ENCODE data around the gene SUN5.
"Not testable (repeated sequence)": the region's sequence is repeated elsewhere in the genome, so short reads cannot be mapped to it uniquely, and the experiment has no call there.

The SUN5 gene

GRCh38 chr20:32979201-32979998 is 24.8 kb downstream of the SUN5 start:
- no peak for FAIRE-seq

GRCh38 chr20:32978009-32978335 is 26.3 kb downstream of the SUN5 start:
- no peak for DNase-seq (ENCODE audit: insufficient read length, low spot score)
- no peak for FAIRE-seq

More at GRCh38 chr20:32979201-32979998, 24.8 kb downstream of the SUN5 start:
- DNase-seq (ENCODE audit: insufficient read length, low spot score) = no peak

DNA sequence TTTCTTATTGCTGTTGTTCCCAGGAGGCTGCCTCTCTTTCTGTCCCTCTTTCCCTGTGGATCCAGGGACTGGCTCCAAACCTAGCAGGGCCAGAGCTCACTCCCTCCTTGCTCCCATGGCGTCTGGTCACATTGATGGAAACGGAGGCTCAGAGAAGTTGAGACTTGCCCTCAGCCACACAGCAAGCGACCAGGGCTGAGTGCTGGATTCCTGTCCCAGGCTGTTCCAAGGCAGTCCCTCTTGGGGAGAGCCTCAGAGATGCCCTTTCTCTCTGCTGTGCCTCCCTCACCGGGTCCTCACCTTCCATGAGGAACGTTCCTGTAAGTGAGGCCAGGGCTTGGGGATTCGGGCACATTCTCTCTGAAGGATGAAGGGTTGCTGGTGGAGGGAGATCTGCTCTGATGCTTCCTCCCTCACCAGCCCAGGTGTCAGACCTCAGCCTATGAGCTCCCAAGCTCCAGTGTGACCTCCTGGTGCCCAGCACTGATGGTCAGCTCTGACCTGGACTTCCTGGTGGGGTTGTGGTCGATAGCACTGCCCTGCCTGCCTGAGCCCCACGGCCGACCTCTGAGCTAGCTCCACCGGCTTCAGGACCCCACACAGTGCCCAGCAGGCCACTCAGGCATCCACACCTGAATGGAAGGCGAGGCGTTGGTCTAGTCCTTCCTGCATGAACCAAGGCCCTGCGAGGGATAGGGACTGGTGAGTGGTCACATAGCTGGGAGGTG is 26.8 kb downstream of the SUN5 start:
- no peak for DNase-seq (ENCODE audit: insufficient read length, low spot score)
- no peak for FAIRE-seq

DNA sequence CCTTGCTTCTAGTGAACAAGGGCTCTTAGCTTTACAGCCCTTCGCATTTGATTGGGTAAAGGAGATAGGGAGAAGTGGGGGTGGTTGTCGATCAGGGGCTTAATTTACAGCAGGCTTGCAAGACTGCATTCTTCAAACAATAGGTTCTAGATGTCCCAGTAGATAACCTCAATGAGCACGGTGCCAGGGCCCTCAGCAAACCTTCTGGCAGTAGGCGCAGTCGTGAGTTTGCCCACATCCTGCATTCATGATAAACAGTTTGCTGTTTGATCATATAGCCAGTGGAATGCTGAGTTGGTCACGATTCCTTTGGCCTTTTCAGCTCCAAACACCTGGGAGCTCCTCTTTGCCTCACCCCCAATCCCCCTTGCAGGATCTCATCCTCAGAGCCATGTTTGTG is 27.5 kb downstream of the SUN5 start:
- DNase-seq (ENCODE audit: insufficient read length, low spot score) (no peak), FAIRE-seq (no peak)

DNA sequence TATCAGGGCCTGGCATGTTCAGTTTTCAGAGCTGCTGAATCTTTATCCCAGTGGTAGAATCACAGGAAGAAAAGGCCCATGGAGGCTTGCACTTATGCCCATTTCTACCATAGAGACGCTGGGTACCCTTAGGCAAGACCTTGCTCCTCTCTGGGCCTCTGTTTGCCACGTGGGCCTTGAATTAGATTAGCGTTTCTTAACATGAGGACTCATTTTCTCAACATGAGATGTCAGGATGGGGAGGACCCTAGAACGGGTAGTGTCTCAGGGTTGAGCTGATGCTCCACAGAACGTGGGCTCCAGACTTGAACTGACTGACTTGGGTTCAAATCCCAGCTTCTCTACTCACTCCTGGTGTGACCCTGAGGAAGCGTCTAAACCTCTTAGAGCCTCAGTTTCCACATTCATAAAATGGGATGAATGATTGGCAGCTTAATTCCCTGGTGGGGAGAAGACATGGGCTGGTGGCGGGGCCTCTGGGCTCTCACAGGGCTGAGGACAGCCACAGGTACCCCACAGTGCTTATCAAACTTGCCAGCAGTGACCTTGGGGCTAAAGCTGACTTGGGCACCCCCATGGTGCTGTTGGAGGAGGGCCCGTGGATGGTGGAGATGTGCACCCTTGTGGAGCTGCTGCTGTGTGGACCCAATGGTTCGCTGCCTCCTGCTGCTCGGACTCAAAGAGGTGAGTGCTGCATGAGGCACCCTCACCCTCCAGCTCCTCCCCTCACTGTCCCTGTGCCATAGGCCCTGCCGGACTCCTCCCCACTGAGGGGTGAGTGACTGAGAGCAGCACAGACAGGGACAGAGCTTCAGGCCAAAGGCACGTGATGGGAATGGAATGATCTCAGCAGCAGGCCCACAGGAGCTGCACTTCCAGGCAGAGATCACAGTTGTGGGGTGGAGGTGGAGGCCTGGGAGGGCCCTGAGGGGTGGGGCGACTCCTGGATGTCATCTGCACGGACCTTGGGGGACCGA is 28.2 kb downstream of the SUN5 start:
- DNase-seq (ENCODE audit: insufficient read length, low spot score) = no peak
- FAIRE-seq = no peak

- FAIRE-seq; DNase-seq (ENCODE audit: insufficient read length, low spot score): not testable (repeated sequence)
Observed at GRCh38 chr20:32975121-32975520, 29.1 kb downstream of the SUN5 start.

DNA sequence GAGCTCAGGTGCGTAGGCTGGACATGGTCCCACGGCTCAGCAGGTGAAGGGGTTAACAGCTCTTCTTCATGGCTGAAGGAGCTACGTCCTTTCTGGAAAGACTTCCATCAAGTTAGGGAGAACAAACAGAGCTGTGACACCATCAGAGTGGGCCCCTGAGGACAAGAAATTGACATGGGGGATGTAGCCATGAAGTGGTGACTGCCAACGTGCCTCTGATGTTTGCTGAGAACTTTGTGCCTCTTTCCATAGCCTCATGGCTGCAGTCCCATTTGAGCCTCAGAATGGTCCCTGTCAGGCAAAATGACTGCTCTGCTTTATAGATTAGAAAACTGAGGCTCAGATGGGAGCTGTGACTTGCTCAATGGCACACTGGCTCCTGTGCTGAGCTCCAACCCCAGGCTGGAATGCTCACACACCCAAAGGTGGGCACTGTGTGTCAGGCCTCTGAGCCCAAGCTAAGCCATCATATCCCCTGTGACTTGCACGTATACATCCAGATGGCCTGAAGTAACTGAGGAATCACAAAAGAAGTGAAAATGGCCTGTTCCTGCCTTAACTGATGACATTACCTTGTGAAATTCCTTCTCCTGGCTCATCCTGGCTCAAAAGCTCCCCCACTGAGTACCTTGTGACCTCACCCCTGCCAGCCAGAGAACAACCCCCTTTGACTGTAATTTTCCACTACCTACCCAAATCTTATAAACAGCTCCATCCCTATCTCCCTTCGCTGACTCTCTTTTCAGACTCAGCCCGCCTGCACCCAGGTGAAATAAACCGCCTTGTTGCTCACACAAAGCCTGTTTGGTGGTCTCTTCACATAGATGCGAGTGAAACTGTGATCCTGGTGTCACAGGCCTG is 29.8 kb downstream of the SUN5 start:
- not testable (repeated sequence) for FAIRE-seq

DNA sequence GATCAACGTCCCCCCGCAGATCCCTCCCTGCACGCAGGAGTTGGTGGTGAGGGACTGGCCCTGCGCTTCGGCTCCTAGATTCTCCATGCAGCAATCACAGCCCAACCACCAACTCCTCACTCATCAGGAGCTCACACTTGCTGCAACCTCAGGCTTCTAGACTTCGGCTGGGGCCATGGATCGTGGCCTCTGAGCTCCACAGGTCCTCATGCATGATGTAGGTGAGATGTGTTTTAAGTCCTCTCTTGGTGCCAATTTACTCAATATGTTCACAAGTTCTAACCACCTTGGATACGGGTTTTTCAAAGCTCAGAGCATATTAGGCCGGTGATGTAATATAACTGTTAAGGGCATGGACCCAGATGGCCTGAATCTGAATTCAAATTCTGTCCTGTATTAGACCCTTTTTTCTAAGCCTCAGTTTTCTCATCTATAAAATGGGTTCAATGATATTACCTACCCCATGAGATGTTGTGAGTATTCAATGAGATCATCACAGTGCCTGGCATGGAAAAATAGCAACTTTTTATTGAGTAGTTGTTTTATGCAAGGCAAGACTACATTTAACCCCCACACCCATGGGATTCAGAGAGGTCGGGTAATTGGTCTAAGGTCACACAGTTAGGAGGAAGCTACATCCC is 31.0 kb downstream of the SUN5 start:
- FAIRE-seq (no peak), DNase-seq (ENCODE audit: insufficient read length, low spot score) (no peak)

More for the DNA sequence above, 29.8 kb downstream of the SUN5 start:
- DNase-seq (ENCODE audit: insufficient read length, low spot score) = not testable (repeated sequence)

DNA sequence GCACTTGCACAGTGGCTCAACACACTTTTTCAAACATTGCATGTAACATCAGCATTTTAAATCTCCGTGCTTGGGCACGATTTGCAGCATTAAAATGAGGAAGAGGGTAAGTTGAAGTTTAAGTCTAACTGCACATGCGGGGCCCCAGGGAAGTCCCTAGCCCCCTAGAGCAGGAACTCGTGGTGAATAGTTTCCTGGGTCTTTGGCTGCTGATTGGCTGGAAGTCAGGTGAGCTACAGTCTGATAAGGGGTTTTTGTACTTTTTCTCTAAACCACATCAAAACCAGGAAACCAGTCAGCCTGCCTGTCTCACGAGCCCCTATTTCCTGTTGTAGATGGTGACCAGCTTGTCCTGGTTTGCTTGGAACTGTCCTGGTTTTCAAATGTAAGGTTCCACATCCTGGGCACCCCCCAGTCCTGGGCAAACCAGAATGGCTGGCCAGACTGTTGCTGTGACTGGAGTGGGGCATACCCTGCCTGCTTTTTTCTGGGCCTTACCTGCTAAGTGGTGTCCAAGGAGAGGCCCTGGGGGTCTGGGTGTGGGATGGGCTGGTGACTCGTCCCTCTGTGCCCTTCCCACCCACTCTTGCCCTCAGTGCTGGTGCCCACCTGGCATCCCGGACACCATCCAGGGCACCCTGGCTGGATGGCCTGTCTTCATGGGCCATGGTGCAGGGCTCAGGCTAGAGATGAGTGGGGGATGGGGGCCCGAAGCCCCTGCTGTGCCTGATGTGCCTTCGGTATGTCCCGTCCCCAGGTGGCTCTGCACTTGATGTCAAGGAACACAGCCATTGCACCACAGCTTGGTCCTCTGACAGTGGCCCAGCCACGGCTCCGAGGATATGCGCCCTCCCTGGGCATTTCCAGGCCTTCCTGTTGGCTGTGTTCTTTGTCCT is 31.8 kb downstream of the SUN5 start:
- peak; percentile 93 for FAIRE-seq
- peak; percentile 60 for DNase-seq (ENCODE audit: insufficient read length, low spot score)

GRCh38 chr20:32971703-32972161 is 32.5 kb downstream of the SUN5 start:
- DNase-seq (ENCODE audit: insufficient read length, low spot score) (no peak), FAIRE-seq (no peak)

DNA sequence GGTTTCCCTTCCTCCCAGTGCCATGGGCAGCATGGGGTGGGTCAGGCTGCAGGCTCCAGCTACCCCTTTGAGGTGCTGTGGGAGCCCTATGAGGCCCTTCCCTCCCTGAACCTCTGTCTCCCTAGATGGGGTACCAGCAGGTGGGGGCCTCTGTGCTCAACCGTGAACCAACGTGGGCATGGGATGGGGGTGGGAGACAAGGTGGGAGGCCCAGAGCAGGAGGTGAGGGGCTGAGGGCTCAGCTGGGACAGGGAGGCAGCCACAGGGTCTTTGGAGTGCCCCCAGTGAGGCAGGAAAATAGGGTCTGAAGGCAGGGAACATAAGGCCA is 33.3 kb downstream of the SUN5 start:
- DNase-seq (ENCODE audit: insufficient read length, low spot score) (no peak), FAIRE-seq (no peak)

DNA sequence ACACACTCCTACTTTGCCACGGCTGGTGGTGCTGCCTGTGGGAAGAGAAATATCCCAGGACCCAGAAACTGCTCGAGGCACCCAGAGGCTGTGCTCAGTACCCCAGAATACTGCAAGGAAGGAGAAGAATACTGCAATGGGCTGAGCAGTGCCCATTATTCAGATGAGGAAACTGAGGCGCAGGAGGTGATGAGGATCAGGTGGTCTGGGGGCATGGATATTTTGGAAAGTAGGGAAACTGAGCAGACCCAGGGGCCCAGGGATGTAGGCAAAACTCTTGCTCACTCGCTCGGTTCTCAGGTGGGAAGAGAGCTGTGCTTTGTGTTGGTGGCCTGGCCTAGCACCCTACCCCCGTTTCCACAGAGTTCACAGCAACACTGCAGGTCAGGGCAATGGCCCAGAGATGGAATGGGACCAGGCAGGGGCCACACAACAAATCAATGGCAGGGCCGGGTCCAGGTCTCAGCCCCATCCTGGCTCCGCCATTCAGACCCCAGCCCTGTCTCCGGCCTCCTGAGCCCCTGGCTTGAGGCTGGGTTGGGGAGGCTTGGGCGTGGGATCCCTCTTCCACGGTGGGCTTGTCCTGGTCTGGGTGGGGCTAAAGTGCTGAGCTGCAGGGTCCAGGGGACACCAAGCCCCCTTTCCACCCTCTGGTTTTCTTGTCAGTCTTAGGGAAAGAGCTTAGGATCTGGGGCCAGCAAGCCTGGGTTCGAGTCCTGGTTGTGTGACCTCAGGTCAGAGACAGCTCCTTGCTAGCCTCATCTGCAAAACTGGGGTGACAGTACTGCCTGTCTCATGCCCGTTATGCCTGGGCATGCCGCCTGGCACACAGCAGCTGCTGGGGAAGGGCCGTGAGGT is 33.9 kb downstream of the SUN5 start:
- no peak for FAIRE-seq
- DNase-seq (ENCODE audit: insufficient read length, low spot score) = no peak

GRCh38 chr20:32969356-32970114 is 34.7 kb downstream of the SUN5 start:
- DNase-seq (ENCODE audit: insufficient read length, low spot score) (no peak), FAIRE-seq (no peak)

DNA sequence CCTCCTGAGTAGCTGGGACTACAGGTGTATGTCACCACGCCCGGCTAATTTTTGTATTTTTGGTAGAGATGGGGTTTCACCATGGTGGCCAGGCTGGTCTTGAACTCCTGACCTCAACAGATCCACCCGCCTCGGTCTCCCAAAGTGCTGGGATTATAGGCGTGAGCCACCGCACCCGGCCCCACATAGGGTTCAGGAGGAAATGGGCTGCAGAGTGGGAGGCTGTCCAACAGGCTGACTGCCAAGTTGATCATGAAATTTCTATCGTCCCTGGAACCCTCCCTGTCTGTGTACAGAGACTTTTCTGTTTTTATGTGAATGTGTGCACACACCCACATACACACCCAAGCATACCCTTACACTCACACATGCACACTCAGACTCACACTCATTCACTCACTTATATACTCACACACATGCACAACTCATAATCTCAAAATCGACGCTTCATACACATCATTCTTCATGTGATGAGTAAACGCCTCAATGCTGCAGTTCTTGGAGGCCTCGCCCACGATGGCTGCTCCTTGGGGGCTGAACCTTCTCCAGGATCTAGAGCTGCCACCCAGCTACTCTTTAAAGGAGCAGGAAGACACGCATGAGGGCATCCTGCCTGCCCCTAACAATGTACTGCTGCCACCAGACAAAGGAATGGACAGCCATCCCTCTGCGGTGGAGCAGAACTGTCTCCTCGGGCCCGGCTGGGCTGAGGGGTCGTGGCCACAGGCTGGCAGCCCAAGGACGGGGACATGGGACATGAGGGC is 35.6 kb downstream of the SUN5 start:
- DNase-seq (ENCODE audit: insufficient read length, low spot score) (no peak), FAIRE-seq (no peak)

DNA sequence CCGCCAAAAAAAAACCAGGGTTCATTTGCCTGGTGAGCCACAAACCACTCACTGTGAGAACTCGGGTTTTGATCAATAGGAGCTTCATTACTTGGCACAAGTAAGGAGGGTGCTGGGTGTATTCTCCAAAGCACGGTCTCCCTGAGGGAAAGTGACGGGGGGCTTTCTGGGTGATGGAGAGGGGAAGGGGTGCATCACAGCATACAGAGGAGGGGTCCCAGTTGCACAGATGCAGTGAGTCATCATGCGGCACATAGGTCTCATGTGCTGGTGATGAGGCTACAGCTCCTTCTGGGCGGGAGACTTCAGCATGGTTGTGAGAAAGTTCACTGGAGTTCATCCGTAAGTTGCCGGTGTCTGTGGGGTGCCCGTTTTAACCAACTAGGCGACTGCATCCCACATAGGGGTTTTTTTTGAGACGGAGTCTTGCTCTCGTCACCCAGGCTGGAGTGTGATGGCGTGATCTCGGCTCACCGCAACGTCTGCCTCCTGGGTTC is 36.2 kb downstream of the SUN5 start:
- FAIRE-seq (no peak), DNase-seq (ENCODE audit: insufficient read length, low spot score) (no peak)
